HG03045 (cell line): ENCODE measurements around the gene ACP6.
A peak's percentile ranks its signal among the peaks of the same experiment; 100 is the strongest.
"Not testable (repeated sequence)": the region's sequence is repeated elsewhere in the genome, so short reads cannot be mapped to it uniquely, and the experiment has no call there.

Experiments used
- ATAC-seq: cut with Tn5 transposase; IDR thresholded peaks from one replicate; pipeline ENCODE4 v1.9.1; 2021; ENCODE audit warnings: mild to moderate bottlenecking, moderate library complexity; ENCODE audit not compliant: unreplicated experiment

ACP6 gene

DNA sequence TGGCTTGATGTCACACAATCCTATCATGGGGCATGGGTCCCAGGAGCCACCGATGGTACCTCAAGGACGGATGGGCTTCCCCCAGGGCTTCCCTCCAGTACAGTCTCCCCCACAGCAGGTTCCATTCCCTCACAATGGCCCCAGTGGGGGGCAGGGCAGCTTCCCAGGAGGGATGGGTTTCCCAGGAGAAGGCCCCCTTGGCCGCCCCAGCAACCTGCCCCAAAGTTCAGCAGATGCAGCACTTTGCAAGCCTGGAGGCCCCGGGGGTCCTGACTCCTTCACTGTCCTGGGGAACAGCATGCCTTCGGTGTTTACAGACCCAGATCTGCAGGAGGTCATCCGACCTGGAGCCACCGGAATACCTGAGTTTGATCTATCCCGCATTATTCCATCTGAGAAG lies 46.3 kb downstream of the ACP6 start:
- no peak for ATAC-seq

DNA sequence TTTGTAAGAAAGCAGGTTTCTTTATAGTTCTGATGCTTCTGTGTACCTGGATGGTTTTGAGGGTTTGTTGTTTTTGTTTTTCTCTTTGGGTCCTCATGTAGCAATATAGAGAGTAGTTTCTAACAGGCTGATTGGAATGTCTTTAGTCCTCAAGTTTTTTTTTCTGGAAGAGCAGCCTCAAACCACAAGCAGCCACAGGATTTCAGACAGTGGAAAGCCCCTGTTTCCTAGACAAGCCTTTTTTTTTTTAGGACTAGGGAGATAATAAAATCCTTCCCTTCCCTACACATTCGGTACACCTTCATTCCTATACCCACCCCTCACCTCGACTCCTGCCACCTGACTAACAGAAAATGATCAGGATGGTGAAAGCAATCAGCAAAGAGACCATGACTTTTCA lies 47.6 kb downstream of the ACP6 start:
- no peak for ATAC-seq

DNA sequence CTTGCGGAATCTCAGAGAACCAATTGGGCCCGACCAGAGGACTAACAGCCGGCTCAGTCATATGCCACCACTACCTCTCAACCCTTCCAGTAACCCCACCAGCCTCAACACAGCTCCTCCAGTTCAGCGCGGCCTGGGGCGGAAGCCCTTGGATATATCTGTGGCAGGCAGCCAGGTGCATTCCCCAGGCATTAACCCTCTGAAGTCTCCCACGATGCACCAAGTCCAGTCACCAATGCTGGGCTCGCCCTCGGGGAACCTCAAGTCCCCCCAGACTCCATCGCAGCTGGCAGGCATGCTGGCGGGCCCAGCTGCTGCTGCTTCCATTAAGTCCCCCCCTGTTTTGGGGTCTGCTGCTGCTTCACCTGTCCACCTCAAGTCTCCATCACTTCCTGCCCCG lies 49.8 kb downstream of the ACP6 start:
- ATAC-seq = no peak

DNA sequence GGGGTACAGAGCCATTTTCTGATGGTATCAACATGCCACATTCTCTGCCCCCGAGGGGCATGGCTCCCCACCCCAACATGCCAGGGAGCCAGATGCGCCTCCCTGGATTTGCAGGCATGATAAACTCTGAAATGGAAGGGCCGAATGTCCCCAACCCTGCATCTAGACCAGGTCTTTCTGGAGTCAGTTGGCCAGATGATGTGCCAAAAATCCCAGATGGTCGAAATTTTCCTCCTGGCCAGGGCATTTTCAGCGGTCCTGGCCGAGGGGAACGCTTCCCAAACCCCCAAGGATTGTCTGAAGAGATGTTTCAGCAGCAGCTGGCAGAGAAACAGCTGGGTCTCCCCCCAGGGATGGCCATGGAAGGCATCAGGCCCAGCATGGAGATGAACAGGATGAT lies 50.6 kb downstream of the ACP6 start:
- ATAC-seq = no peak

DNA sequence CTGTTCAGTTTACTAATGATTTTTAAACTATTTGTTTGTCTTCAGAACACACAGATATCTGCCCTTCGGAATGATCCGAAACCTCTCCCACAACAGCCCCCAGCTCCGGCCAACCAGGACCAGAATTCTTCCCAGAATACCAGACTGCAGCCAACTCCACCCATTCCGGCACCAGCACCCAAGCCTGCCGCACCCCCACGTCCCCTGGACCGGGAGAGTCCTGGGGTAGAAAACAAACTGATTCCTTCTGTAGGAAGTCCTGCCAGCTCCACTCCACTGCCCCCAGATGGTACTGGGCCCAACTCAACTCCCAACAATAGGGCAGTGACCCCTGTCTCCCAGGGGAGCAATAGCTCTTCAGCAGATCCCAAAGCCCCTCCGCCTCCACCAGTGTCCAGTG lies 51.6 kb downstream of the ACP6 start:
- ATAC-seq = no peak

DNA sequence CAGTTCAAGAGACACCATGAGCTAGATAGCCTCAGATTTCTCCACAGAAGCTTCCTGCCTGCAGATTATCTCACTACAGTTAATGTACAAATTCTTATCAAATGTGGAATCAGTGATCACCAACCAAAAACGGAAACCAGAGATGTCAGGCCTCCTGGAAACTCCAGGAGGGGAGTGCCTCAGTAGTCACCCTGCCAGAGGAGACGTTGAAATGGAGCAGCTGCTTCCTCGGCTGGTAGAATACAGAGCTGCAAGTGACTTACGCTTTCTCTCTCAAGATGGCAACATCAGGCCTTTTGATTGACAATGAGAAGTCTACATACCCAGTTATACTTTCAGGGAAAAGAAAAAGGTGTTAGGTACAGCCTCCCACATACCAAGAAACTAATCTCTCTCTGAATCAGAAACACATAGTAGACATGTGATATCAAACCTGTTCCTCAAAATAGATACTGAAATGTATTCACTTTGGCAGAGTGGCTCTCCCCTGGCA lies 52.2 kb downstream of the ACP6 start:
- no peak for ATAC-seq

DNA sequence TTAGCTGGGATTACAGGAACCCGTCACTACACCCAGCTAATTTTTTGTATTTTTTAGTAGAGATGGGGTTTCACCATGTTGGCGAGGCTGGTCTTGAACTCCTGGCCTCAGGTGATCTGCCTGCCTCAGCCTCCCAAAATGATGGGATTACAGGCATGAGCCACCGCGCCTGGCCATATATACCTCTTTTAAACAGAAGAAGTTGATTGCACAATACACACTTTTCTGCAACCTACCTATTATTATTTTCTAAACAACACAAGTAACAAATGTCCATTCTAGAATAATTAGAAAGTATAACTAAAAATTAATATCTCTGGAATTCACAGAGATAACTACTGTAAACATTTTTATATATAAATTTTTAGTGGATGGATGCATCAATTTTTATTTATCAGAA lies 55.4 kb downstream of the ACP6 start:
- not testable (repeated sequence) for ATAC-seq

DNA sequence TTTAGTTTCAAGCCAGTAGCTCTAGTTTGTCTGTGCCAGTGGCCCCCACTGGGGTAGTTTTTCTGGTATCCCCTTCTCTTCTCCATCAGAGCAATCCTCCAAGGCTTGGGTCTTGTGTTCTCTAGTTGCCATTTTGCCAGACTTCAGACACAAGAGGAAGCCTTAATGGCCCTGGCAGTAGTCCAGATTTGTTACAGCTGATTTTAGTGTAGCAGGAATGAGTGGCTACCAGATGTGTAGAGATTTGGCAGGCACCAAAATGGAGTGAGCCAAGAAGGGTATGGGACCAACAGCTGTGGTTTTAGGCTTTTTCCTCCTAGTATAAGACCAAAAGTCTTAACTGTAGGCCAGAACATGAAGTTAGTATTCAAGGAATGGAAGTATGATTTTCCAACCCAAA lies 56.8 kb downstream of the ACP6 start:
- no peak for ATAC-seq

DNA sequence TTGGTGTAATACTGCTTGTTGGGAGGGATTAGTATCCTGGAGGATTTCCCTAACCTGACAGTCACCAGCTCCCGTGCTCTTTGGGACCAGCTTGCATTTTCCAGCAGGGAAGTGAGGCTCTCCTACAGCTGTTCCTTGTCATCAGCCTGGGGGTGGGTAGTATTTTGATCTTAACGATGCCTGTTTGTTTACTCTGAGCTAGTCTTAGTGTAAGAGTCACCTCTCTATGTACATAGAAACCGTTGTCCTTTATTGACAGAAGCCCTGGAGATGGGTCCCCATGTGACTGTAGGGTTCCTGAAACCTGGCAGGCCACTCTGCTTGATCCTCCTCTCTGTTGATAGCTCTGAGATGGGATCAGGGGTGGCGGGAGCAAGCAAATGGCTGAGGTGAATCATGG lies 58.0 kb downstream of the ACP6 start:
- no peak for ATAC-seq

DNA sequence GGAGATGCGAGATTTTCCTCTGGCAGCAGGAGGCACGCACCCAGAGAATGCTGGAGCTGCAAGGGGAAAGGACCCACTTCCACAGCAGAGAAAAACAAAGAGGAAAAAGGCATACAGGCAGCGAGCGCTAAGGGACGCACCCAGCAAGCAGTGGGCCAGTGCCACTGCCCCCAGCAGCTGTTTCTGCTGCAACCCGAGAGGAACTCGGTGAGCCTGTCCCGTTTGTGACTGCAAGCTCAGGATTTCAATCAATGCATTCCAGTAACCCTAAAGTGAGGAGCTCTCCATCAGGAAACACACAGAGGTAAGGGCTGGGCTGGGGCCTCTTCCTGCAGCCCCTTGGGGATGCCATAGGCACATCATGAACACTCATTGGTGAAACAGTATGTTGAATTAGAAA lies 58.7 kb downstream of the ACP6 start:
- no peak for ATAC-seq

DNA sequence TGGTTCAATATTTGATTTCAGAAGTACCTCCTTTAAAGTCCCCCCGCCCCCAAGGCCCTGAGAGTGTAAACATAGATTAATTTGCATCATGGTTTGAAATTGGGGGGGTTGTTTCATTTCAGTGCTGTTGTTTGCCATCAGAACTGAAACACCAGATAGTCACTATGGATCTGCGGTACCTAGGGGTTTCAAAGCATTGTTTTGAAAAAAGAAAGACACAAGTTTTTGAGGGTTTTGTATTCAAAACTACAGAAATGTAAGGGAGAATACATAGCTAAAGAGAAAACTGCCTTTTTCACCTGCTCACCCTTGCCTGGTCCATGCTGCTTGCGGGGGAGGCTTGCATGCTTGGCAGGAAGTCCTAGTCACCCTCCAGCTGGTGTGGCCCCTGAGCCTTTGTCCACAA lies 59.3 kb downstream of the ACP6 start:
- ATAC-seq = peak; percentile 89

DNA sequence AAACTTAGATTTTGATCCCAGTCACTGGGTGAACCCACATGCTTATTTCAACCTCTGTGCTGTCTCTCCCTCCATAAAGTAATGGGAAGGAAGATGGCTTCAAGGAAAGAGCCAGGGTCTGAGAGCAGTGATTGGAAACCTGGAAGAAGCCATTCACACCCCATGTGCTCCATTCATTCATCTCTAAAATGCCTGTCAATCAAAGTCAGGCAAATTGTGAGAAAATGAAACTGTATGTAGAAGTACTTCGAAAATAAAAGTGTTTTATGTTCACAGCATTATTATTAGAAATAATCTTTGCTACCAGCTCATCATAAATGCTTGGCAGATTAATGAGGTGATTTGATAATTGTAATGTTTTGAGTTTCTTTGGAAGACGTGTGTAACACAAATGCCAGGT lies 61.0 kb downstream of the ACP6 start:
- no peak for ATAC-seq

DNA sequence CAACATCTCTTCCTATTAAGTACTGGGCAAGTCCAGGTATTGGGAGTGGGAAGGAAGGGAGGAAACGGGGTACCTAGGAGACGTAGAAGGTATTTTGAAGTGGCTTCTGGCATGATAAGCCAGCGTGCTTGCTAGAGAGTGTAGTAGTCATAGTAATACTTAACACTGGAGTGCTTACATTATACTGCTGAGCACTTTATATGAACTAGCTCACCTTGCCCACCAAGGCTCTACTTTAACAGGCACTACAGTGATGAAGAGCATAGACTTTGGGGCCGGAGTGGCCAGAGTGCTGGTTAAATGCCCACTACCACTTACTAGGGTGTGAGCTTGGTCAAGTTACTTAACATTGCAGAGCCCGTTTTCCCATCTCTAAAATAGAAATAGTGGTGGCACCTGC lies 61.7 kb downstream of the ACP6 start:
- ATAC-seq = no peak

DNA sequence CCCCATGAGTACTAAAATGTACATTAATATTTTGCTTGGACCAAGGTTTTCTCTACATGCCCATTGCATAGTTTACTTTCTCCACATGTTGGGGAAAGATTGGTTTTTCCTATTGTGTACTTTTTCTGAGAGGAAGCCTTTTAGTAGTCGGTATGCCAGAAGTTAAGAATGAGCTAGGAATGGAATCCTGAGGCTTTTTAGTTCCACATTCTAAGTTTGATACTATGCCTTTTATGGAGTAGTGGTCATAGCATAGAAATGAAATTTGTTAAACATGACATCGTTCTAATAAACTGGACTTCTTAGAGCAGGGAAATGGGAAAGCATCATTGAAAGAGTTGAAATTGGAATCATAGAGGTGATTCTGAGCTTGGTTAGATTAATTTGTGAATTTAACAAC lies 64.7 kb downstream of the ACP6 start:
- no peak for ATAC-seq

DNA sequence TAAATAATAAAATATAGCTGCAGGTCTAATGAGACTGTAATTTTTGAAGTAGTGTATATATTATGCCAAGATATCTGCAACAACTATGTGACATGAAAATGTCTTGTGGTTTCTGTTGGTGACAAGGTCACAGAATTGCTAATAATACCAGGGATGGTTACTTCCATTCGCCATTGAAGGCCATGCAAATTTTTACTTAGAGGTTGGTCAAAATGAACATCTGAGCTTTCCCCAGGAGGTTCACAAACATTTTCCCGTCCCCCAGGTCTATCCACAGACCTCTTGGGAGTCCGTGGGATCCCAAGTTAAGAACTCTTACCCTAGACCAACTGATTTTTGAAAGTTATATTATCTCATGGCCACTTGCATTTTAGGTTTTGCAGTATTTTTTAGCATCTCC lies 66.3 kb downstream of the ACP6 start:
- ATAC-seq = no peak

DNA sequence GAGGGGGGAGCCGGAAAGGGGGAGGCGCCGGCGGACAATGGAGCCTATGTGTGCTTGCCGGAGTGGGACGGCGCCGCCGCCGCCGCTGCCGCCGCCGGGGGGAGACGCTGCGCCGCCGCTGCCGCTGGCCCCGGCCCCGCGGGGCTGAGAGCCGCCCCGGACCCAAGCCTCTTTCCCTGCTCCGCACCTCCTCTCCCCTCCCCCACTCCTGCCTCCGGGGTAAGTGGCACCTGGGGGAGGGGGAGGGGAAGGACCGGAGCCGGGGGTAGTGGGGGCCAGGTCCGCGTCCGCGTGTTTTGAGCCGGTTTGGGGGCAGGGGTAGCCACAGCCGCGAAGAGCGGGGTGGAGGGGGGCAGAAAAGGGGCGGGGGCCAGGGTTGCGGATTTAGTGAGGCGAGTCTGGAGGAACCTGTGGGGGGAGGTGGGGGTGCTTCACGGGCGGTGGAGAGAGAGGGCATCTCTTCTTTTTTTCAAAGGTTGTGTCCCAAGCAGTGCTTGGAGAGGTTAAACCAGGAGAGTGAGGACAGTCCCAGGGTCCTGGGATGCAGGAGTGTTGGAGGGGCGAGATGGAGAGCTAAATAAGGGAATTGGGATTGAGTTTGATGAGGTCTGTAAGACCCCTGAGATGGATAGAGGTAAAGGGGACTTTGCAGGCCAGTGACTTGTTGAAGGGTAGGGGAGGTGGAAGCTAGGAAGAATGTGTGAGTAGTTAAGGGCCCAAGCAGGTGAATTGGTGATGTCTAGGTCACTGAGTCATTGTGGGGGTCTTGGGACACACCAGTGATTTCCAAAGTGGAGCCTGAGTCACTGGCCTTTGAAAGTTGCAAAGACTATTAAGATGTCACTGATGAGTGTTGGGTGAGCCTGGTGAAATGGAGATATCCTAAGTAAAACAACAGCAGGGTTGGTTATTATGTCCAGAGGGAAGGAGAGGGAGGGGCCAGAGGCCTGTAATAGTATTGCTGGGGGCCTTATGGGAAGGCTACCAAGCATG lies 69.9 kb downstream of the ACP6 start:
- ATAC-seq = no peak

DNA sequence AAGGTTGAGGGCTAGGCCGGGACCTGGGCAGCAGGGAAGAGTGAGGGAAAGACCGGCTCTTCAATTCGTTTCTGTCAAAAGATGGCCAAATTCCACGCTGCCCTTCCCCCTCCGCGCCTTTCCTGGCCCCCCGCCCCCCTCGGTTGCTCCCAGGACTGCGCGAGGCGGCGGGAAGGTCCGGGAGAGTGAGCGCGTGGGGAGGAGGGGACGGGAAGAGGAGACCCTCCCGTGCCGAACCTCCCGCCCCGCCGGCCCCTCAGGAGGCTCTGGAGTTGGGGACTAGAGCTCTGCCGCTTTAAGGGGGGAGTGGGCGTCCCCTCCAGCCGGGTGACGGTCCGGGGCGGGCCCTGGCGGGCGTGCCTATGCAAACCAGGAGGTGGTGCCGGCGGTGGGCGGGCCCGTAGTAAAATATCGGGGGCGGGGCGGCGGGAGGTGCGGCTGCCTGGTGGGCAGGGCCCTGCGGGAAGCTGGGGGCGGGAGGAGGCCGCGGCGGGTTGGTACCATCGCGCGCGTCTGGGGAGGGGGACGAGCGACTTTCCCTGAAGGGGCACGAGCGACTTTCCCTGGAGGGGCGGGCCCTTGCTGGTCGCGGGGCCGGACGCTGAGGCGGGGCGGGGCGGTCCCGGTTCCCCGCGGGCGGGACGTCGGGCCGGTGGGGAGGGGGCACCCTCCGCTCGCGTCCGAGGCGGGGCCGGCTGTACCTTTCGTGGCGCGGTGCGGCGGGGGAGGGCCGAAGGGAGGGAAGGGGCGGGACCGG lies 70.8 kb downstream of the ACP6 start:
- ATAC-seq = peak; percentile 78

DNA sequence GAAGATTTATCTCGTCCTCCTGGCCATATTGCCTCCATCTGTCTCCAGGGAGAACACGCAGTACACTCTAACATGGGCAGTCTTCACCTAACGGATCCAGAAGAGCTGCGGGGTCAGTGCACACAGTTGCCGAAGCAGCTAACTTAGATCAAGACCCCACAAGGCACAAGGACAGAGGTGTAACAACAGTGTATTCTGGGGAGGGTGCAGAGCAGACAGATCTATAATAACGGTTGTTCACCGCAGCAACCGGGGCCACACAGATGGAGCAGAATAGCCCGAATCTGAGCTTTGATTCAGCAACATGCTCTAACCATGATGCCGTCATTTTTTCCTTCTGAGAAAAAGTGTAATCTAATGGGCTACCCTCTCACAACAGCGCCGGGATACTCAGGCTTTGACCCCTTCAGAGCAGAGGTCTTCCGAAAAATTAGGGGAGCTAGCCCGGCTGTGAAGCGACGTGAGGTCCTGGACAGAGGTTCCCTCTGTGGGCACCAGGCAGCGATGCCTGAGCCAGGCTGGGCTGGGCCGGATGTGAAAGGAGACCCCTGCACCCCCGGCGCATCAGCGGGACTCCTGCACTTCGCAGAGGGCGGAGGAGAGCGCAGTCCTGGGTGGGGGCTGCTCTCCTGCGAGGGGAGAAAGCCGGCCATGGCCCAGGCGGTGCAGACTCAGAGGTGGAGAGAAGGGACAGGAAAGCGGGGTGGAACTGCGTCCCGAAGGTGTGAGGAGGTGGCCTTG lies 71.5 kb downstream of the ACP6 start:
- peak; percentile 14 for ATAC-seq

DNA sequence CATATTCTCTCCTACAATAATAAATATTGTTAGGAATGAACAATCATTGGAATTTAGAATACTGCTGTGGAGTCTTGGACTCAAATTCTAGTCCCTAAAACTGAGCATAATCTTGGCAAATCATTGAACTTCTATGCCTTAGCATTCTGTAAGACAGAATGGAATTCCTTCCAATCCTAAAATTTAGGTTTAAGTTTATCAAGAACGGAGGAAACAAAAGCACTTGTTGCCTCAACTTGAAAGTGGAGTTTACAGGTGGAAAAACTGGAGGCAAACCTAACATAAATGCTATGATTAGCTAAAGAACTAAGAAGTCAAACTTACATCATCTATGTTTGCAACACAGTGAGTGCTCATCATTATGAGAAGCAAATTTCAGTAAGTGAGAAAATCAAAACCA lies 73.3 kb downstream of the ACP6 start:
- no peak for ATAC-seq
